ENCODE data around the gene SASH1. TPM values are rescaled to one million over a fixed set of nuclear protein-coding genes. Genes with fewer than 3 reads are reported as not detected.
A peak's percentile ranks its signal among the peaks of the same experiment; 100 is the strongest.
"Not testable (repeated sequence)": the region's sequence is repeated elsewhere in the genome, so short reads cannot be mapped to it uniquely, and the experiment has no call there.

SASH1 gene
- total RNA-seq, 1 experiment from 2014 or later: 33.2 TPM

- Histone ChIP-seq H4K20me1 (ENCODE audit: control insufficient read depth, insufficient read depth, insufficient read length) (no peaks in the 10 kb centered on the region), H3T11ph (ENCODE audit: low read length) (no peak overlapping the region), H2BK12ac (ENCODE audit: insufficient read length, low read depth, low read length) (no peak overlapping the region), H3K79me2 (ENCODE audit: insufficient read depth, low read length) (no peaks in the 10 kb centered on the region; the same call in 1 of the 2 replicates), H2BK5ac (ENCODE audit: insufficient read length, low read length) (no peak overlapping the region), H3K4me1 (ENCODE audit: insufficient read depth, low read length) (peaks cover 3% of the 10 kb centered on the region; the same call in 1 of the 2 replicates), H4K91ac (ENCODE audit: insufficient read length, low read depth, low read length) (no peak overlapping the region), H3K23ac (ENCODE audit: insufficient read length, low read depth, low read length) (no peak overlapping the region), H2AK5ac (ENCODE audit: insufficient read length, low read length) (no peak overlapping the region), H3K18ac (ENCODE audit: insufficient read length, low read depth, low read length) (no peak overlapping the region), H4K8ac (replicated peaks; ENCODE audit: insufficient read length, low read depth, low read length) (no peak overlapping the region), H3K27me3 (ENCODE audit: insufficient read depth, low read length) (no peaks in the 10 kb centered on the region), H3K4me2 (ENCODE audit: insufficient read depth, insufficient read length, low read length) (no peak overlapping the region), H3K4ac (ENCODE audit: low read depth, low read length) (no peak overlapping the region), H3K9ac (ENCODE audit: extremely low read depth, insufficient read length, low read length) (no peak overlapping the region), H2BK15ac (ENCODE audit: low read depth, low read length) (no peak overlapping the region), H3K79me1 (ENCODE audit: insufficient read depth, low read depth, low read length, poor library complexity, severe bottlenecking) (no peaks in the 10 kb centered on the region), H3K9me3 (ENCODE audit: control insufficient read depth, low read depth, low read length) (no peaks in the 10 kb centered on the region), H3K23me2 (ENCODE audit: insufficient read length, low read depth, low read length, poor library complexity, severe bottlenecking) (no peaks in the 10 kb centered on the region), H2BK120ac (ENCODE audit: low read depth, low read length, poor library complexity, severe bottlenecking) (no peak overlapping the region), H3K14ac (ENCODE audit: insufficient read depth, low read length) (no peak overlapping the region), H2BK20ac (ENCODE audit: low read depth, low read length, poor library complexity, severe bottlenecking) (no peak overlapping the region), H2AFZ (ENCODE audit: low read length) (no peak overlapping the region), H3K27ac (ENCODE audit: insufficient read length, low read depth, low read length) (no peak overlapping the region), H3K56ac (ENCODE audit: insufficient read length, low read depth, low read length) (no peak overlapping the region), H4K5ac (ENCODE audit: insufficient read length, low read depth, low read length) (no peak overlapping the region)
- Mint-ChIP-seq H3K36me3 (ENCODE audit: insufficient read depth in 1 of 3, low read depth in 3 of 3) (peaks cover 0 to 23% (median 22%) of the 10 kb centered on the region in 3 experiments; a peak in 5 of 7 replicates), H3K9me3 (no peaks in the 10 kb centered on the region), H3K4me3 (no peak overlapping the region), H3K27me3 (ENCODE audit: low read depth) (no peaks in the 10 kb centered on the region), H3K4me1 (peaks cover 23 to 28% of the 10 kb centered on the region in 2 experiments), H3K27ac (peak overlapping the region in 2 of 3 experiments; percentile 81 to 86; a peak in 4 of 7 replicates)
- no peak for DNase-seq
- no peak for TF ChIP-seq CTCF (conservative IDR thresholded peaks at IDR 0.05)
- no CpG with 5 or more reads among the region's 12 CpGs for WGBS (ENCODE audit: extremely low coverage, insufficient read length, low lambda C conversion rate)
Measured at GRCh38 chr6:148389917-148390316, 47.3 kb downstream of the SASH1 start.

GRCh38 chr6:148392127-148392526, 49.5 kb downstream of the SASH1 start:
- H3K4me3 Mint-ChIP-seq; H2BK12ac ChIP-seq (ENCODE audit: insufficient read length, low read depth, low read length); H3K27ac ChIP-seq (ENCODE audit: insufficient read length, low read depth, low read length); H3K27ac Mint-ChIP-seq; H3K23ac ChIP-seq (ENCODE audit: insufficient read length, low read depth, low read length); H2BK120ac ChIP-seq (ENCODE audit: low read depth, low read length, poor library complexity, severe bottlenecking); H3K18ac ChIP-seq (ENCODE audit: insufficient read length, low read depth, low read length); H3K56ac ChIP-seq (ENCODE audit: insufficient read length, low read depth, low read length); H3K9ac ChIP-seq (ENCODE audit: extremely low read depth, insufficient read length, low read length); H4K5ac ChIP-seq (ENCODE audit: insufficient read length, low read depth, low read length); DNase-seq; H3K4me2 ChIP-seq (ENCODE audit: insufficient read depth, insufficient read length, low read length); H3K27me3 Mint-ChIP-seq (ENCODE audit: low read depth); H3K9me3 Mint-ChIP-seq; H3K4ac ChIP-seq (ENCODE audit: low read depth, low read length); H2BK5ac ChIP-seq (ENCODE audit: insufficient read length, low read length); H3K14ac ChIP-seq (ENCODE audit: insufficient read depth, low read length); H3K4me1 ChIP-seq (ENCODE audit: insufficient read depth, low read length); H3K9me3 ChIP-seq (ENCODE audit: control insufficient read depth, low read depth, low read length); H3T11ph ChIP-seq (ENCODE audit: low read length); H3K27me3 ChIP-seq (ENCODE audit: insufficient read depth, low read length); H4K20me1 ChIP-seq (ENCODE audit: control insufficient read depth, insufficient read depth, insufficient read length); H2AK5ac ChIP-seq (ENCODE audit: insufficient read length, low read length); H2AFZ ChIP-seq (ENCODE audit: low read length); H4K8ac ChIP-seq (replicated peaks; ENCODE audit: insufficient read length, low read depth, low read length); H2BK20ac ChIP-seq (ENCODE audit: low read depth, low read length, poor library complexity, severe bottlenecking); H2BK15ac ChIP-seq (ENCODE audit: low read depth, low read length); H3K79me1 ChIP-seq (ENCODE audit: insufficient read depth, low read depth, low read length, poor library complexity, severe bottlenecking); H3K79me2 ChIP-seq (ENCODE audit: insufficient read depth, low read length); H4K91ac ChIP-seq (ENCODE audit: insufficient read length, low read depth, low read length); H3K23me2 ChIP-seq (ENCODE audit: insufficient read length, low read depth, low read length, poor library complexity, severe bottlenecking): not testable (repeated sequence)
- peaks cover 0 to 23% (median 22%) of the 10 kb centered on the region in 3 experiments; a peak in 5 of 7 replicates for H3K36me3 Mint-ChIP-seq (ENCODE audit: insufficient read depth in 1 of 3, low read depth in 3 of 3)
- H3K4me1 Mint-ChIP-seq: peaks cover 7 to 12% of the 10 kb centered on the region in 2 experiments
- WGBS (ENCODE audit: extremely low coverage, insufficient read length, low lambda C conversion rate): no CpG with 5 or more reads among the region's 8 CpGs
